Calu3 (cell line): ENCODE data around the gene CD177. TPM values are rescaled to one million over a fixed set of nuclear protein-coding genes. Genes with fewer than 3 reads are reported as not detected.

ENCODE experiments used
- BruUV-seq: library from RNA; stranded (reverse); fragments of 400-500 nt; replicated peaks from 2 replicates; lab custom pipeline; 2021; lab: Mats Ljungman, UMichigan
- CTCF ChIA-PET: fragments of 300-600 bp; sonication (Branson Sonifier 250); formaldehyde crosslinking; loops from one replicate; lab custom pipeline; 2022; ENCODE audit warnings: antibody characterized with exemption; lab: Charles Lee
- DNase-seq: peaks from one replicate; pipeline ENCODE4 v3.0.0; 2022
- H3K27ac Mint-ChIP-seq: one replicate; pipeline ENCODE4 v1.8.0; 2022; ENCODE audit warnings: mixed read lengths; ENCODE audit not compliant: unreplicated experiment
- H3K27me3 Mint-ChIP-seq: one replicate; pipeline ENCODE4 v1.8.0; 2022; ENCODE audit warnings: mixed read lengths; ENCODE audit not compliant: unreplicated experiment
- H3K36me3 Mint-ChIP-seq: one replicate; pipeline ENCODE4 v1.8.0; 2022; ENCODE audit warnings: mild to moderate bottlenecking, moderate library complexity, mixed read lengths; ENCODE audit not compliant: insufficient read depth, unreplicated experiment
- H3K4me1 Mint-ChIP-seq: one replicate; pipeline ENCODE4 v1.8.0; 2022; ENCODE audit warnings: mild to moderate bottlenecking, low read depth, mixed read lengths; ENCODE audit not compliant: unreplicated experiment
- H3K4me3 Mint-ChIP-seq: one replicate; pipeline ENCODE4 v1.8.0; 2022; ENCODE audit warnings: mild to moderate bottlenecking, low read depth, moderate library complexity, mixed read lengths; ENCODE audit not compliant: unreplicated experiment
- H3K9me3 Mint-ChIP-seq: one replicate; pipeline ENCODE4 v1.8.0; 2022; ENCODE audit warnings: low read depth, mixed read lengths; ENCODE audit not compliant: unreplicated experiment
- intact Hi-C: fragments of 100-400 bp; cut with micrococcal nuclease; formaldehyde crosslinking; loops from one replicate; pipeline ENCODE4 v1.10.0; 2022; ENCODE audit not compliant: unreplicated experiment
- total RNA-seq: library from RNA; stranded (reverse); gene quantifications from 2 replicates; pipeline ENCODE4 v1.2.3, GENCODE V29; 2022
- TF ChIP-seq, protein P1 (sequence below): fragments of 200-600 bp; IDR thresholded peaks from one replicate; pipeline ENCODE4 v1.8.0; 2022; ENCODE audit warnings: antibody characterized with exemption; ENCODE audit not compliant: unreplicated experiment

CD177 gene
- total RNA-seq, 1 experiment from 2014 or later, result 0.73 TPM

DNA sequence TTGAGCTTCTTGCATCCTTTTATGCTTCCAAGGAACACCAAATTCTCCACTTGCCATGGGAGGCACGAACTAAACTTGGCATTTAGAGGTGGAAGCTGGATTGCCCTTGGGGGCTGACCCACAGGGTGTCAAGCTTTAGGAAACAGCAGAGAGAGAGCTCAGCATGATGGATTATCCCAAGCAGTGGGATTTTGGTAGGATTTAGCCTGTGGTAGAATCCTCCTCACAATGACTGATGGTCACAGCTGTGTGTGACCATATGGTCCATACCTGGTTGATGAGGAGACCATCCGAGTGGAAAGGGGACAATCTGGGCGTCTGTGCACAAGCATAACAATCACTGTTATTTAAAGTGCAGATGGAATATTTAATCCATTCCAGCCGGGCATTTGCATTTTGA is 44.0 kb upstream of the CD177 start:
- no peak for DNase-seq
- Mint-ChIP-seq H3K4me3 (no peak overlapping the region), H3K4me1 (no peaks in the 10 kb centered on the region), H3K9me3 (peaks cover 7% of the 10 kb centered on the region), H3K27ac (no peak overlapping the region), H3K27me3 (peaks cover 14% of the 10 kb centered on the region), H3K36me3 (no peaks in the 10 kb centered on the region)
- TF ChIP-seq, protein P1, sequence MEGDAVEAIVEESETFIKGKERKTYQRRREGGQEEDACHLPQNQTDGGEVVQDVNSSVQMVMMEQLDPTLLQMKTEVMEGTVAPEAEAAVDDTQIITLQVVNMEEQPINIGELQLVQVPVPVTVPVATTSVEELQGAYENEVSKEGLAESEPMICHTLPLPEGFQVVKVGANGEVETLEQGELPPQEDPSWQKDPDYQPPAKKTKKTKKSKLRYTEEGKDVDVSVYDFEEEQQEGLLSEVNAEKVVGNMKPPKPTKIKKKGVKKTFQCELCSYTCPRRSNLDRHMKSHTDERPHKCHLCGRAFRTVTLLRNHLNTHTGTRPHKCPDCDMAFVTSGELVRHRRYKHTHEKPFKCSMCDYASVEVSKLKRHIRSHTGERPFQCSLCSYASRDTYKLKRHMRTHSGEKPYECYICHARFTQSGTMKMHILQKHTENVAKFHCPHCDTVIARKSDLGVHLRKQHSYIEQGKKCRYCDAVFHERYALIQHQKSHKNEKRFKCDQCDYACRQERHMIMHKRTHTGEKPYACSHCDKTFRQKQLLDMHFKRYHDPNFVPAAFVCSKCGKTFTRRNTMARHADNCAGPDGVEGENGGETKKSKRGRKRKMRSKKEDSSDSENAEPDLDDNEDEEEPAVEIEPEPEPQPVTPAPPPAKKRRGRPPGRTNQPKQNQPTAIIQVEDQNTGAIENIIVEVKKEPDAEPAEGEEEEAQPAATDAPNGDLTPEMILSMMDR, result no peak
- CTCF ChIA-PET, result no interaction called here
- no TSS peak for BruUV-seq
- intact Hi-C loops, result no loop called here

DNA sequence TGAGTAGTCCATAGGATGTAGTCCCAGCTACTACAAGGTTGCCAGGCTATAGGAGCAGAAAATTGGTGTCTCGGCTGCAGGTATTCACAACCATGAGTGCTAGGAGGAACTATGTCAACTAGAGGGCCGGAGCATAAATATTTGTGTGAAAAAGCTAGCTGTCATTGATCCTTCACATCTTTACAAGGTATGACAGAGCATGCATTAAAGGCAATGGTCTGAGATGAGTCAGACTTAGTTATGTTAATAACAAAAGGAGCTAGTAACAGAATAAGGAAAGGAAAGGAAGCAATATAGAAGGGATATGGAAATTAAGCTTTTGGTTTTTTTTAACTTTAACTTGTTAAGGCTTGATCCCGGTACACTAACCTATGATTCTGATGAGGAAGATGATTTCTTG is 43.3 kb upstream of the CD177 start:
- Mint-ChIP-seq H3K27ac (no peak overlapping the region), H3K4me1 (no peaks in the 10 kb centered on the region), H3K9me3 (peaks cover 7% of the 10 kb centered on the region), H3K4me3 (no peak overlapping the region), H3K27me3 (peaks cover 14% of the 10 kb centered on the region), H3K36me3 (no peaks in the 10 kb centered on the region)
- no TSS peak for BruUV-seq
- no peak for DNase-seq
- CTCF ChIA-PET, result no interaction called here
- intact Hi-C loops, result no loop called here
- TF ChIP-seq, protein P1, result no peak

DNA sequence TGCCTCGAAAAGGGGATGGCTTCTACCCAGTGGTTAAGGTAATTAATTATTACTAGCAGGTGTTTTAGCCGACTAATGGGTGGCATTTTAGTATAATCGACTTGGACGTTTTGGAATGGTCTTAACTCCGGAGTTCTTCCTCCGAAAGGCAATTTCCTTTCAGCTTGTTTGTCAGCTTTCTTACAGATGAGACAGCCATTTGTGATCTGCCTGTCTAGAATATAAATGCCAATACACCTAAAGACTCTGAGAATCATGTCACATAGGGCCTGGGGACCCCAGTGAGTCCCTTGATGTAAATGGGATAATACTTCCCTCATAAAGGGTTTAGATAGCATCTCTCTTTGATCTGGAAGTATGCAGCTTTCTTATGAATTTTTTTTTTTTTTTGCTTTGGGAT is 42.2 kb upstream of the CD177 start:
- TF ChIP-seq, protein P1, result no peak
- BruUV-seq, result no TSS peak
- CTCF ChIA-PET, result no interaction called here
- peaks cover 14% of the 10 kb centered on the region for H3K27me3 Mint-ChIP-seq
- no peaks in the 10 kb centered on the region for H3K4me1 Mint-ChIP-seq
- intact Hi-C loops, result no loop called here
- H3K36me3 Mint-ChIP-seq, result no peaks in the 10 kb centered on the region
- peaks cover 7% of the 10 kb centered on the region for H3K9me3 Mint-ChIP-seq
- no peak overlapping the region for H3K27ac Mint-ChIP-seq
- no peak for DNase-seq
- no peak overlapping the region for H3K4me3 Mint-ChIP-seq

DNA sequence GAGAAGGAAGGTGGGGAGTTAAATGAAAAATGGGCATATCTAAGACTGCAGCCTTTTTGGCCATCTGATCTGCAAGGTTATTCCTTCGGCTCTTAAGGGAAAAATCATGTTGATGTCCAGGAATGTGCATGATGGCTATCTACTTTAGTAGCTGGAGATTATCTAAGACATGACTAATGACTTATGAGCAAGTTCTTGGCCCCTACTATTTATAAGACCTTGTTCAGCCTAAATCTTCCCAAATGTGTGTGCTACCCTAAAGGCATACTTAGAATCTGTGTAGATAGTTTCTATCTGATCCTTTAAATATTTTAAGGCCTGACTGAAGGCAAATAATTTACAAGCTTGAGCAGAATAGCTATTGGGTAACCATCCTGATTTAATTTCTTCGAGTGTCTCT is 41.8 kb upstream of the CD177 start:
- peaks cover 2% of the 10 kb centered on the region for H3K36me3 Mint-ChIP-seq

More for the DNA sequence above, 41.8 kb upstream of the CD177 start:
- Mint-ChIP-seq H3K4me1 (no peaks in the 10 kb centered on the region), H3K4me3 (no peak overlapping the region), H3K9me3 (peaks cover 8% of the 10 kb centered on the region), H3K27ac (no peak overlapping the region), H3K27me3 (peaks cover 14% of the 10 kb centered on the region)
- DNase-seq, result no peak
- intact Hi-C loops, result no loop called here
- CTCF ChIA-PET, result no interaction called here
- BruUV-seq, result no TSS peak
- TF ChIP-seq, protein P1, result no peak
